IgD-negative memory B cell (primary cell): ENCODE measurements around the gene GALR2. TPM values are rescaled to one million over a fixed set of nuclear protein-coding genes. Genes with fewer than 3 reads are reported as not detected.
A peak's percentile ranks its signal among the peaks of the same experiment; 100 is the strongest.
"Not testable (repeated sequence)": the region's sequence is repeated elsewhere in the genome, so short reads cannot be mapped to it uniquely, and the experiment has no call there.

Source experiments
- H3K27ac Mint-ChIP-seq, 3 donors: one replicate each; pipeline ENCODE4 v1.8.0; 2020 to 2022; ENCODE audit warnings: mild to moderate bottlenecking in 3 of 3, mixed read lengths in 3 of 3, moderate library complexity in 1 of 3
- H3K27me3 Mint-ChIP-seq: one replicate; pipeline ENCODE4 v1.8.0; 2021; ENCODE audit warnings: mixed read lengths
- H3K36me3 Mint-ChIP-seq: one replicate; pipeline ENCODE4 v1.8.0; 2020; ENCODE audit warnings: mild to moderate bottlenecking, mixed read lengths
- H3K4me1 Mint-ChIP-seq, 3 donors: one replicate each; pipeline ENCODE4 v1.8.0; 2020 to 2022; ENCODE audit warnings: mixed read lengths in 3 of 3, mild to moderate bottlenecking in 1 of 3
- H3K4me3 Mint-ChIP-seq, 4 donors: one replicate each; pipeline ENCODE4 v1.8.0; 2020 to 2022; ENCODE audit warnings: mild to moderate bottlenecking in 4 of 4, mixed read lengths in 4 of 4, moderate library complexity in 3 of 4
- H3K9me3 Mint-ChIP-seq, 3 donors: one replicate each; pipeline ENCODE4 v1.8.0; 2020 to 2021; ENCODE audit warnings: mixed read lengths in 3 of 3, mild to moderate bottlenecking in 1 of 3
- polyA plus RNA-seq: library from polyadenylated mRNA; unstranded; fragments of 300-500 nt; fragmentation: Illumina TruSeq; gene quantifications from one replicate; pipeline ENCODE4 v1.2.3, GENCODE V29; 2021

GALR2 gene
- polyA plus RNA-seq, 1 donor from 2014 or later: 0.21 TPM

DNA sequence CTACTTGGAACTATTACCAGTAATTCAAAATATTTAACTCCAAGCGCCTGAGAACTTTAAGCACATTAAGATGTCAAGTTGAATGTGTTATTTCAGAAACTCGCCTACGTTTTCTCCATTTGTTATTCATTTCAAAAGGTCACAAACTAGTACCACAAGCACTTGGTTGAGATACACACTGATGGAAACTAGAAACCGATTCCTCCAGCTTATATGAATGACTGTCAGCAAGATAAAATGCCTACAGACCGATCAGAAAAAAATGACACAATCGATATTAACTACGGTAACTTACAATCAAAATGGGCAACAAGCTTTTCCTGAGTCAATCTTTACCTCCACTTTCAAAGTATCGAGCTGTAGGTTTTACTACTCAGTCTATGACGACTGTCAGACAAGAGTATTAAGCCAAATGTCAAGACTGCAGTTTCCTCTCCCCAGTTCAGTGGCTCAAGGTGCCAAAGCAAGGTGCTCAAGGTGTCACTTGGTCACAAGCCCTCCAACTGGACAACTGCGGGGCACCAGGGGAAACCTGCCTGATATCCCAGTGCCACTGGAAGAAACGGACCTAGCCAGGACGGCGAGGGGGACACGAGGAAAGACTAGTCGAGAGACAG, 2.9 kb upstream of the GALR2 start:
- Mint-ChIP-seq H3K4me1 (peaks cover 28 to 32% (median 30%) of the 10 kb centered on the region in 3 donors), H3K4me3 (peak overlapping the region; percentile 93 to 97 (median 96)), H3K9me3 (no peaks in the 10 kb centered on the region), H3K27ac (peak overlapping the region; percentile 88 to 95 (median 94)), H3K36me3 (no peaks in the 10 kb centered on the region), H3K27me3 (peaks cover 22% of the 10 kb centered on the region)

DNA sequence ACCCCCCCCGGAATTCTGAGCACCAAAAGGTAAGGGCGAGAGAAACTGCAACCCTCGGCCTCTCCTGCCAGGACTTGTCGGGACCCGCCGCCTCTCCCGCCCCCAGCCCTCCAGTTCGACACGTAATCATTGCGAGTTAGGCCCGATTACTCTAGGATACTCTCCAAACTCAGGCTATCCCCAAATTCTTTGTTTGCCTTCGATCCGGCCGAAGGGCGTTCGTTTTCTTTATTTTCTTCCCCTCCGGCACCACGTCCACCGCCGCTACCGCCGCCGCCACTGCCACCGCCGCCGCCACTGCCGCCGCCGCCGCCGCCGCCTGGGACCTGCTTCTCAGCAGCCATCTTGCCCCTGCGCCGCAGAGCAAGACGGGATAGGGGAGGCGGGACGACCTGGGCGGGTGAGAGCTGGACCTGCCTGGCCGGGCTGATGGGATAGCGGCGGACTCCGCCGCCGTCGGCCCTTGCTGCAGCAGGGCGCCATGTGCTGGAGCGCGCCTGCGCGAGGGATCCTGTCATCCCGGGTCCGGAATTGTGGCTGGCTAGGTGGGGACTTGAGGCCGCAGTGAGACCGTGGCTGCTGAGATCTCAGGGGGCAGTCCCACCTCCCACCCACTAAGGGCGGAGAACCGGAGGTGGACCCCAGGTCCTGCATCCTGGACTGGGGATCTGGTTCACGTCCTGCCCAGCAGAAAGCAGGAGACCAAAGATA, 2.3 kb upstream of the GALR2 start, which contains the start of gene SRP68:
SRP68 (minus strand) TSS at position 370 of the 711 bp plus-strand sequence; CDS start at position 344, 26 bp downstream.
- Mint-ChIP-seq H3K36me3 (peaks cover 1% of the 10 kb centered on the region), H3K4me3 (peak within 1 kb of the TSS; percentile 93 to 97 (median 96)), H3K27me3 (peaks cover 29% of the 10 kb centered on the region), H3K4me1 (peaks cover 31 to 37% (median 35%) of the 10 kb centered on the region in 3 donors), H3K27ac (peak within 1 kb of the TSS; percentile 88 to 95 (median 94)), H3K9me3 (peaks cover 0 to 2% (median 0%) of the 10 kb centered on the region in 3 donors)

DNA sequence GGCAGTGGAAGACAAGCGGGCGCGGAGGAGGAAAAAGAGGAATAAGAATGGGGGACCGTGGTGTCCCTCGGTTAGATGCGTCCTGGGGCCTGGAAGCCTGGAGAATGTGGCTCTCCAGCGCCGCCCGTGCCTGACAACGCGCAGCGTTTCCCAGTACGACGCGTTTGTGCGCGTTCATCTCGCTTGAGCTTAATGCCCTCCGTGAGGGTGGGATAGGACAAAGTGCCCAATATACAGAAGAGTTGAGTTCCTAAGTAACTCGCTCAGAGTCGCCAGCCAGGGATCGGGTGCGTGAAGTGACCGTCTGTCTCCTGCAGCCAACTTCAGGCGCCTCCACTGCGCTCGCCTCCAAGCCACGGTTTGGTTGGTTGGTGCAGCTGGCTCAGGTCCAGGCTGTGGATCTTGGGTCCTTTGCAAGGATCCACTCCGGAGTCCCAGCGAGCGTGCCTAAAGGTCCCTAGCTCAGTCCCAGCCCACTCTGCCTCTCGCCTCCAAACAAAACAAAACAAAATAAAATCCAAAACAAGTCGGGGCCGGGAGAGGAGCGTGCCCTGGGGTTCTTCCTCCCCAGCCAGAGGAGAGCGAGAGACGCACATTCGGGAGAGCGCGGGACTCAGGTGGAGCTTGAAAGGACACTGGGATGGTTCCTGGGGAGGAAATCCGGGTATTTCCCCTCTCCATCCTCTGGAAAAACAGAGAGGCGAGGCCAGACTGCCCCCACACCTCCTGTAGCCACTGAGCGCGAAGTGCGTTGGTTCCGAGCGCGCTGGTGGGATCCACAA, 974 bp downstream of the GALR2 start:
- Mint-ChIP-seq H3K4me3 (peak overlapping the region; percentile 48 to 79 (median 72)), H3K27me3 (peaks cover 40% of the 10 kb centered on the region)

DNA sequence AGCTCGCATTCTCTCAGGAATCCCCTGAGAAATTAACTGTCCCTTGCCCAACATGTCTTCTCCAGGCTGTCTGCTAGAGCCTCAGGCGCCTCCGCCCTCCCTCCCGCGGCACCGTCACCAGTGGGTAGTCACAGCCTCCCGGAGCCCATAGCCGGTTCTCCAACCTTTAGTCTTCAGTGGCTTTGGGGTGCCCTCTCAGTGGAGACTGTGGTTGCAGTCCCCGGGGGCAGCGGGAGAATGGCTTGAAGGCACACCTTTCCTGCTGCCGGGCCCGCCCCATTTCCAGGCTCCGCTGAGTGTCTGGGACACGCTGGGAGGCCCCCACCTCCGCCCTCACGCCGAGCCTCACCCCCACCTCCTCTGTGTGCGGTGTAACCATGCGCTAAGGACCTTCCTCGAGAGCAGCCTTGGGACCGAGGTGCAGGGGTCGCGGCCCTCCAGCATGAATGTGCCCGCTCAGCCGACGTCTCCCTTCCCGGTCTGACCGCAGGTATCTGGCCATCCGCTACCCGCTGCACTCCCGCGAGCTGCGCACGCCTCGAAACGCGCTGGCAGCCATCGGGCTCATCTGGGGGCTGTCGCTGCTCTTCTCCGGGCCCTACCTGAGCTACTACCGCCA, 1.7 kb downstream of the GALR2 start:
- peaks cover 0 to 2% (median 0%) of the 10 kb centered on the region in 3 donors for H3K9me3 Mint-ChIP-seq
- peaks cover 40% of the 10 kb centered on the region for H3K27me3 Mint-ChIP-seq
- H3K4me3 Mint-ChIP-seq: peak overlapping the region; percentile 72 to 90 (median 82)
- H3K4me1 Mint-ChIP-seq: peaks cover 22 to 31% (median 27%) of the 10 kb centered on the region in 3 donors
- H3K27ac Mint-ChIP-seq: peak overlapping the region; percentile 92 to 98 (median 95)
- peaks cover 1% of the 10 kb centered on the region for H3K36me3 Mint-ChIP-seq

More for the DNA sequence above, 974 bp downstream of the GALR2 start:
- Mint-ChIP-seq H3K27ac (peak overlapping the region; percentile 32 to 95 (median 57)), H3K9me3 (peaks cover 0 to 2% (median 0%) of the 10 kb centered on the region in 3 donors), H3K4me1 (peaks cover 25 to 37% (median 34%) of the 10 kb centered on the region in 3 donors), H3K36me3 (peaks cover 1% of the 10 kb centered on the region)

DNA sequence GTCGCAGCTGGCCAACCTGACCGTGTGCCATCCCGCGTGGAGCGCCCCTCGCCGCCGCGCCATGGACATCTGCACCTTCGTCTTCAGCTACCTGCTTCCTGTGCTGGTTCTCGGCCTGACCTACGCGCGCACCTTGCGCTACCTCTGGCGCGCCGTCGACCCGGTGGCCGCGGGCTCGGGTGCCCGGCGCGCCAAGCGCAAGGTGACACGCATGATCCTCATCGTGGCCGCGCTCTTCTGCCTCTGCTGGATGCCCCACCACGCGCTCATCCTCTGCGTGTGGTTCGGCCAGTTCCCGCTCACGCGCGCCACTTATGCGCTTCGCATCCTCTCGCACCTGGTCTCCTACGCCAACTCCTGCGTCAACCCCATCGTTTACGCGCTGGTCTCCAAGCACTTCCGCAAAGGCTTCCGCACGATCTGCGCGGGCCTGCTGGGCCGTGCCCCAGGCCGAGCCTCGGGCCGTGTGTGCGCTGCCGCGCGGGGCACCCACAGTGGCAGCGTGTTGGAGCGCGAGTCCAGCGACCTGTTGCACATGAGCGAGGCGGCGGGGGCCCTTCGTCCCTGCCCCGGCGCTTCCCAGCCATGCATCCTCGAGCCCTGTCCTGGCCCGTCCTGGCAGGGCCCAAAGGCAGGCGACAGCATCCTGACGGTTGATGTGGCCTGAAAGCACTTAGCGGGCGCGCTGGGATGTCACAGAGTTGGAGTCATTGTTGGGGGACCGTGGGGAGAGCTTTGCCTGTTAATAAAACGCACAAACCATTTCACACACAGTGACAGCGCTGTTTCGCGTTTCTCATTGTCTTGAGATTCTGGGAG, 2.4 kb downstream of the GALR2 start:
- peaks cover 16 to 24% (median 22%) of the 10 kb centered on the region in 3 donors for H3K4me1 Mint-ChIP-seq
- peaks cover 40% of the 10 kb centered on the region for H3K27me3 Mint-ChIP-seq
- H3K4me3 Mint-ChIP-seq: peak overlapping the region; percentile 72 to 90 (median 82)
- H3K27ac Mint-ChIP-seq: peak overlapping the region; percentile 92 to 98 (median 95)
- H3K9me3 Mint-ChIP-seq: peaks cover 0 to 2% (median 0%) of the 10 kb centered on the region in 3 donors
- H3K36me3 Mint-ChIP-seq: peaks cover 1% of the 10 kb centered on the region

DNA sequence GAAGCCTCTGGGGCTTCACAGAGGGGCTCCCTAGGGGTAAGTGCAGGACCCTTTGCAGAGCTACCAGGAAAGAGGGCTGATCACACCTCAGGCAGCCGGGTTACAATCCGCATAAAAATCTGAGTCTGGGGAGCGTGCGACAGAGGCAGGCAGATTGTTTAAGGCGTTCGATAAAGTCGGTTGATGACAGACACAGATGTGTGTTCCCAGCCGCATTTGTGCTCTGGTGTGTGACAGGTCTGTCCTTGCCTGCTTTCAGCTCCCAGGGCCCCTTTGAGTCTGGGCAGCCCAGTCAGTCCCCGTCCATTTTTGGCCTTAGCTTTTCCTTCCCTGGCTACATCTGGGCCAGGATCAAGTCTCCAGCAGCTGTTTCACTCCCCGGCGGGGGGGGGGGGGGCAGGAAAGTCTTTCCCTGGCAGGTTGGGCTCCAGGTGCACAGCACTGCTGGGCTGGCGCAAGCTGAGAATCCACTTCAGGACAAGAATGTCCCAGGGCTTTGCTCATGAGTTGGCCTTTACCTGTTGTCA, 3.1 kb downstream of the GALR2 start:
- Mint-ChIP-seq H3K4me3 (peak overlapping the region in 3 of 4 donors; percentile 12 to 83 (median 74)), H3K9me3 (peaks cover 0 to 2% (median 0%) of the 10 kb centered on the region in 3 donors), H3K27me3 (peaks cover 40% of the 10 kb centered on the region), H3K36me3 (peaks cover 2% of the 10 kb centered on the region), H3K4me1 (peaks cover 16 to 22% (median 18%) of the 10 kb centered on the region in 3 donors), H3K27ac (peak overlapping the region; percentile 67 to 98 (median 95))

DNA sequence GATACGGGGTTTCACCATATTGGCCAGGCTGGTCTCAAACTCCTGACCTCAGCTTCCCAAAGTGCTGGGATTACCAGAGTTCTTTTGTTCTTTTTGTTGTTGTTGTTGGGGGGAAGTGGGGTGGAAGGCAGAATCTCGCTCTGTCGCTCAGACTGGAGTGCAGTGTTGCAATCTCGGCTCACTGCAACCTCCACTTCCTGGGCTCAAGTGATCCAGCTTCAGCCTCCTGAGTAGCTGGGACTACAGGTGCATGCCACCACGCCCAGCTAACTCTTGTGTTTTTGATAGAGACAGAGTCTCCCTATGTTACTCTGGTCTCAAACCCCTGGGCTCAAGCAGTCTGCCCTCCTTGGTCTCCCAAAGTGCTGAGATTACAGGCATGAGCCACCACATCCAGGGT, 3.8 kb downstream of the GALR2 start:
- H3K4me3 Mint-ChIP-seq: peak overlapping the region in 1 of 4 donors; percentile 55
- H3K4me1 Mint-ChIP-seq: peaks cover 16 to 22% (median 18%) of the 10 kb centered on the region in 3 donors
- not testable (repeated sequence) for H3K9me3 Mint-ChIP-seq, H3K36me3 Mint-ChIP-seq
- H3K27ac Mint-ChIP-seq: peak overlapping the region in 1 of 3 donors; percentile 95
- peaks cover 40% of the 10 kb centered on the region for H3K27me3 Mint-ChIP-seq

DNA sequence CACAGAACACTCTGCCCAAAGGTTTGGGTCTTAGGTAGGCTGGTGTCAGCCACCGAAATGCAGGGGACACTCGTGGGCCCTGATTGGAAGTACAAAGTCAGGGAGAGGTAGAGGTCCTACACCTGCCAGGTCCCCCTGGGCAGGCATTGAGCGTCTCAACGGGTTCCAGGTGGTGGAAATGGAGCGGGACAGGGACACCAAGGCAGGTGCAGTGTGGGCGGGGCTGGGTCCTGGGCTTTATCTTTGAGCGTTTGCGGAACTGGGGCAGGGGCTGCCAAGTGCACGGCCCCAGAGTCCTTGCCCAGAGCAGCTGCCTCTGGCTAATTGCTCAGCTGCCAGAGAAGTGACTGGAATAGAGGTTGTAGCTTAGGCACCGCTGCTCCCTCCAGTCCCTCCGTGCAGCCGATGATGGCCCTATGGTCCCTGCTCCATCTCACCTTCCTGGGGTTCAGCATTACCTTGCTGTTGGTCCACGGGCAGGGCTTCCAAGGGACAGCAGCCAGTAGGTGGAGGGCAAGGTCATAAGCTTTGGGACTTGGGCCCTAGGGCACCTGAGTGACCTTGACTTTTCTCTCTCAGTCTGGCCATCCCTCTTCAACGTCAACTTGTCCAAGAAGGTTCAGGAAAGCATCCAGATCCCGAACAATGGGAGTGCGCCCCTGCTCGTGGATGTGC, 4.4 kb downstream of the GALR2 start, which contains the start of gene ZACN:
ZACN (plus strand) TSS at position 323 of the 675 bp plus-strand sequence; CDS start at position 406, 83 bp downstream.
- peak within 1 kb of the TSS in 1 of 4 donors; percentile 55 for H3K4me3 Mint-ChIP-seq
- peaks cover 2% of the 10 kb centered on the region for H3K36me3 Mint-ChIP-seq
- H3K27me3 Mint-ChIP-seq: peaks cover 35% of the 10 kb centered on the region
- peaks cover 16 to 22% (median 18%) of the 10 kb centered on the region in 3 donors for H3K4me1 Mint-ChIP-seq
- peaks cover 0 to 2% (median 0%) of the 10 kb centered on the region in 3 donors for H3K9me3 Mint-ChIP-seq
- H3K27ac Mint-ChIP-seq: peak within 1 kb of the TSS in 2 of 3 donors; percentile 33 to 95

DNA sequence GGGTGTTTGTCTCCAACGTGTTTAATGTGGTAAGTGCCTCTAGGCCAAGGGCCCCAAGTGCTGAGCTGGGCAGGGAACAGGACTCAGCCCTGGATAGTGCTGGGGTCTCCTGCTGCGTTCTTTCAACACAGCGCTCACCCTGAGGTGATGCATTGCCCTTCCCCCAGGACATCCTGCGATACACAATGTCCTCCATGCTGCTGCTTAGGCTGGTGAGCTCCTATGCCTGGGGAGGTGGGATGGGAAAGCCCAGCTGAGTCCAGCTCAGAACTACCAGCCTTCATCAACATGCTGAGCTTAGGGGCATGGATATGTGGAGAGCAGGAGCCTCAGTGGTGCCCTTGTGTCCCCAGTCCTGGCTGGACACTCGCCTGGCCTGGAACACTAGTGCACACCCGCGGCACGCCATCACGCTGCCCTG, 5.0 kb downstream of the GALR2 start:
- peak overlapping the region in 1 of 4 donors; percentile 26 for H3K4me3 Mint-ChIP-seq
- peaks cover 0 to 2% (median 0%) of the 10 kb centered on the region in 3 donors for H3K9me3 Mint-ChIP-seq
- peaks cover 2% of the 10 kb centered on the region for H3K36me3 Mint-ChIP-seq
- peak overlapping the region in 1 of 3 donors; percentile 42 for H3K27ac Mint-ChIP-seq
- peaks cover 16 to 22% (median 18%) of the 10 kb centered on the region in 3 donors for H3K4me1 Mint-ChIP-seq
- H3K27me3 Mint-ChIP-seq: peaks cover 34% of the 10 kb centered on the region

DNA sequence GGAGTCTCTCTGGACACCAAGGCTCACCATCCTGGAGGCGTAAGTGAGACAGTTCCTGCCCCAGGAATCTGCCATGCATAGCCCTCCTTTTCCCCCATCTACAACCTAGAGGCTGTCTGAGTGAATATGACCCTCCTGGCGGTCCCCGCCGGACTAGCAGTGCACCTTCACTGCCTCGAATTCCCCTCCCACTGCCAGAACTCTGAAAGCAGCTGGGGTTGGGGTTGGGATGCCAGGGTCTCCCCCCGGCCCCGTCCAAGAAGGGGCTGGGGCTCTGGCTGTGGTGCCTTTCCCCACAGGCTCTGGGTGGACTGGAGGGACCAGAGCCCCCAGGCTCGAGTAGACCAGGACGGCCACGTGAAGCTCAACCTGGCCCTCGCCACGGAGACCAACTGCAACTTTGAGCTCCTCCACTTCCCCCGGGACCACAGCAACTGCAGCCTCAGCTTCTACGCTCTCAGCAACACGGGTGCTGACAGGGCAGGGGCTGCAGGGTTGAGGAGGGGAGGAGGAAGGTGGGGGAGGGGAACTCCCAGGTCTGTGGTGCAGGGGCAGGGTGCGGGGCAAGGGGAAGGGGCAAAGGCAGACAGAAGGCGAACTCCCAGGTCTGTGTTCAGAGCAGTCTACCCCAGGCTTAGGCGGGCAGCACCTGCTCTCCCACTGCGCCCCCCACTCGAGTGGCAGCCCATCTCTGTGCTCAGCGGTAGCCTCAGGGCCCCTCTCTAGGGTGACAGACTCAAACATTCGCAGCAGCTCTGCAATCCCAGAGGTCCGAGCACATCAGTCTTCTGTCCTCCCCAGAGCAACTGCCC, 5.6 kb downstream of the GALR2 start:
- peaks cover 12 to 18% (median 13%) of the 10 kb centered on the region in 3 donors for H3K4me1 Mint-ChIP-seq
- peaks cover 30% of the 10 kb centered on the region for H3K27me3 Mint-ChIP-seq
- H3K4me3 Mint-ChIP-seq: no peak overlapping the region
- peak overlapping the region in 1 of 3 donors; percentile 33 for H3K27ac Mint-ChIP-seq
- peaks cover 2% of the 10 kb centered on the region for H3K36me3 Mint-ChIP-seq
- H3K9me3 Mint-ChIP-seq: peaks cover 0 to 2% (median 0%) of the 10 kb centered on the region in 3 donors

DNA sequence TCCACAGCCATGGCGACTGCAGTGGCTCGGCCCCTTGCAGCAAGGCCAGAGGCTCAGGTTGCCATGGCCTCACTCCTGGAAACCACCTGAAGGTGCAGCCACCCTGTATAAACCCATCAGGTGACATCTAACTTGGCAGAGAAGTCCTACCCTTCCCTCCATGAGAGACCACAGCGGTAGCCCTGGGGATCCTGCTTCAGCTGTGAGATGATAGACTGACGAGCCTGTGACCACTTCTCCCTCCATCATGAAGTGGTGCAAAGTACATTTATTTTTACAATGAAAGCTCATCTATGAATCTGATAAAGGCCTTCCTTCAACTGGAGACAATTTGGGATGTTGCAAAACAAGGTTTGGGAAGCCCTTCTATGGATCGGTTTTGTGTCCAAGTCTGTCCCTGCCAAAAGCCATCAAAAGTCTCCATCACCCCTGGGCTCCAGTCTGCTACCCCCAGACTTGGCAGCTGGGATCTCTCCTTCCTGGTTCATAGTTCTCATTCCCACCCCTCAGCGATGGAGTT, 6.2 kb downstream of the GALR2 start:
- H3K4me1 Mint-ChIP-seq: peaks cover 6 to 13% (median 7%) of the 10 kb centered on the region in 3 donors
- peaks cover 2% of the 10 kb centered on the region for H3K36me3 Mint-ChIP-seq
- peaks cover 24% of the 10 kb centered on the region for H3K27me3 Mint-ChIP-seq
- H3K4me3 Mint-ChIP-seq: peak overlapping the region in 2 of 4 donors; percentile 5 to 54
- peak overlapping the region in 1 of 3 donors; percentile 74 for H3K27ac Mint-ChIP-seq
- peaks cover 0 to 2% (median 0%) of the 10 kb centered on the region in 3 donors for H3K9me3 Mint-ChIP-seq
